ENCODE results near the gene RSPH10B. TPM values are rescaled to one million over a fixed set of nuclear protein-coding genes. Genes with fewer than 3 reads are reported as not detected.
"Not testable (repeated sequence)": the region's sequence is repeated elsewhere in the genome, so short reads cannot be mapped to it uniquely, and the experiment has no call there.

RSPH10B gene
- total and polyA plus RNA-seq, 5 experiments from 2014 or later, result 0.81 TPM; not detected in 4

DNA sequence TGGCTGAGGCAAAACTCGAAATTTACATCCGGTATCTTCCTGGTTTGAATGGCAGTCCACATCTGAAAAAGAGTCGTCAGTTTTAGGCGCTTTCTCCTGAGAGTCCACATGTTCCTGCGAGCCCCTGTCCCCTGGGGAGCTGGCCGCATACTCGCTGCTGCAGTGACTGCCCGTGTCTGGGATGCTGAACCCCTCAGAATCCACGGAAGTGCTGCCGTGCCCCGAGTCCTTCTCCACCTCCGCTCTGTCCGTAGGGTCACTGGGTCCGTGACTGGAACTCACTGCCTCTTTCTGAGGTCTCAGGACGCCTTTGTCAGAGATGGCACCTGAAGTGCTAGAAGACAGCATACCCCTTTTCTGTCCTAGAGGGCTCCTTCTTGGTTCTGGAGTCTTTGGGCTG lies 16.6 kb upstream of the RSPH10B start:
- Mint-ChIP-seq H3K36me3 (peaks cover 0 to 63% (median 7%) of the 10 kb centered on the region in 3 donors), H3K27ac (peak overlapping the region in 1 of 10 donors; percentile 33)
- DNase-seq, H3K9me3 Mint-ChIP-seq, H3K4me3 Mint-ChIP-seq, H3K4me1 Mint-ChIP-seq, POLR2A ChIA-PET, ATAC-seq, H3K27me3 Mint-ChIP-seq: not testable (repeated sequence)

GRCh38 chr7:5979680-5980314 lies 9.3 kb upstream of the RSPH10B start:
- H3K4me3 Mint-ChIP-seq, H3K4me1 Mint-ChIP-seq, H3K27ac Mint-ChIP-seq, DNase-seq, H3K9me3 Mint-ChIP-seq, H3K27me3 Mint-ChIP-seq, ATAC-seq, POLR2A ChIA-PET: not testable (repeated sequence)
- peaks cover 0 to 32% (median 1%) of the 10 kb centered on the region in 3 donors for H3K36me3 Mint-ChIP-seq

- POLR2A ChIA-PET, DNase-seq, H3K4me3 Mint-ChIP-seq, ATAC-seq, H3K27me3 Mint-ChIP-seq, H3K27ac Mint-ChIP-seq, H3K4me1 Mint-ChIP-seq, H3K36me3 Mint-ChIP-seq, H3K9me3 Mint-ChIP-seq: not testable (repeated sequence)
Observed at GRCh38 chr7:5973580-5973979, 3.1 kb upstream of the RSPH10B start.

- H3K36me3 Mint-ChIP-seq, DNase-seq, POLR2A ChIA-PET, H3K4me1 Mint-ChIP-seq, ATAC-seq, H3K27ac Mint-ChIP-seq, H3K9me3 Mint-ChIP-seq, H3K4me3 Mint-ChIP-seq, H3K27me3 Mint-ChIP-seq: not testable (repeated sequence)
Observed at GRCh38 chr7:5963810-5964209, 6.7 kb downstream of the RSPH10B start.

GRCh38 chr7:5963205-5963604 lies 7.3 kb downstream of the RSPH10B start:
- not testable (repeated sequence) for ATAC-seq

GRCh38 chr7:5934945-5935450 lies 35.5 kb downstream of the RSPH10B start:
- DNase-seq, H3K27me3 Mint-ChIP-seq, H3K4me3 Mint-ChIP-seq, H3K9me3 Mint-ChIP-seq, POLR2A ChIA-PET, H3K36me3 Mint-ChIP-seq, ATAC-seq, H3K4me1 Mint-ChIP-seq, H3K27ac Mint-ChIP-seq: not testable (repeated sequence)

More at GRCh38 chr7:5963205-5963604, 7.3 kb downstream of the RSPH10B start:
- POLR2A ChIA-PET, H3K27ac Mint-ChIP-seq, H3K36me3 Mint-ChIP-seq, H3K4me1 Mint-ChIP-seq, H3K27me3 Mint-ChIP-seq, DNase-seq, H3K9me3 Mint-ChIP-seq, H3K4me3 Mint-ChIP-seq: not testable (repeated sequence)

DNA sequence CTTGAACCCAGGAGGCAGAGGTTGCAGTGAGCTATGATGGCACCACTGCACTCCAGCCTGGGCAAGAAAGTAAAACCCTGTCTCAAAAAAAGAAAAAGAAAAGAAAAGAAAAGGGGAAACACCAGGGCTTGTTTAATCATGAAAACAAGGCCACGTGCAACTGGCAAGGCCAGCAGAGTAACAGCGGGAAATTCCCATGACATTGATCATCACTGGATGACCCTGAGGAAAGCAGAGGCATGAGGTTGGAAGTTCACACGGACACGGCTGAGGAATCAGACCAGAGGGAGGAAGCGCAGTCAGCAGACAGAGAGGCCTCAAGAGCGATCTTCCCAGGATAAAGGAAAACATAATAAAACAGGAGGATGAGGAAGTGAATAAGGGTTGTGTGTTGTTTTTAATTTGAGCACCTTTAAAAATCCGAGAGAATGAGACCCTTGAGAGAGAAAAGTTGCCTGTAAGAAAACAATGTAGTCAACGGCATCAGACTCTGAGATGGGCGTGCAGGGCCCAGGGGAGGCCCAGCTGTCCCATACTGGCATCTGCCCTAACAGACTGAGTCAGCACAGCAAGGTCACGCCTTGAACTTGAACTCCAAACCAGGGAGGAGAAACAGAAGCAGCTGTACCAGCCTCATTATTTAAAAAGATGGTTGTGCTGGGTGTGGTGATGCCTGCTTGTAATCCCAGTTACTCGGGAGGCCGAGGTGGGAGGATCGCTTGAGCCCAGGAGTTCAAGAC lies 38.4 kb downstream of the RSPH10B start:
- H3K4me1 Mint-ChIP-seq, POLR2A ChIA-PET, H3K9me3 Mint-ChIP-seq, H3K27me3 Mint-ChIP-seq, H3K4me3 Mint-ChIP-seq, ATAC-seq, H3K36me3 Mint-ChIP-seq, DNase-seq, H3K27ac Mint-ChIP-seq: not testable (repeated sequence)

DNA sequence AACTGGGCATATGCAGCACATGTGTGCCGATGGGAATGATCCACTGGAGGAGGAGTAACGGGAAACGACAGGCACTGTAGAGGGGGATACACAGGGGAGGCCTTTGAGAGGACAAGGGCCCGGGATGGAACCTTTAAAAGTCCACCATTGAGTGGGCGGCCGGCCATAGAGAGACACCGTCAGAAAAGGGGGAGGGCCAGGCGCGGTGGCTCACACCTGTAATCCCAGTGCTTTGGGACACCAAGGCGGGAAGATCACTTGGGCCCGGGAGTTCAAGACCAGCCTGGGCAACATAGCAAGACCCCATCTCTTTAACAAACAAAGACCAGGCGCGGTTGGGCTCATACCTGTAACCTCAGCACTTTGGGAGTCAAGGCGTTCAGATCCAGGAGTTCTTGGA lies 39.2 kb downstream of the RSPH10B start:
- H3K36me3 Mint-ChIP-seq, H3K4me1 Mint-ChIP-seq, H3K4me3 Mint-ChIP-seq, POLR2A ChIA-PET, ATAC-seq, H3K9me3 Mint-ChIP-seq, H3K27me3 Mint-ChIP-seq, H3K27ac Mint-ChIP-seq, DNase-seq: not testable (repeated sequence)

DNA sequence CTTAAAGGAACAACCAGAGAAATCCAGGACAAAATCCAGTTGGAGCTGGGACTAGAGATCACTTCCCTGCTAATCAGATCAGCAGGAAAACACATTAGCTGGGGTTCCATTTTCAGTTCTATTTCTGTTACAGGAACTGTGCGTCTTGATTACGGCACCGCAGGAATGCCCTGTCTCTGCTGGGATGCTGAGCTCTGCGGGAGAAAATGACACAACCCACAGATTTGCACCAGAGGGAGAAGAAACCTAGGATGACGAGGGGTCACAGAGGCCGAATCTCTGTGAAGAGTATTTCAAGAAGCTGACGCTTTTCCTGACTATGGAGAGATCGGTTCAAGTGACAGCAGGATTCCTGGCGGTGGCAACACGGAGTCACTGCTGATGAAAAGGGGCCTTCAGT lies 40.2 kb downstream of the RSPH10B start:
- ATAC-seq, POLR2A ChIA-PET, H3K4me3 Mint-ChIP-seq, H3K9me3 Mint-ChIP-seq, H3K4me1 Mint-ChIP-seq, H3K36me3 Mint-ChIP-seq, H3K27me3 Mint-ChIP-seq, DNase-seq, H3K27ac Mint-ChIP-seq: not testable (repeated sequence)

- POLR2A ChIA-PET, H3K36me3 Mint-ChIP-seq, ATAC-seq, H3K9me3 Mint-ChIP-seq, H3K4me3 Mint-ChIP-seq, H3K27me3 Mint-ChIP-seq, DNase-seq, H3K4me1 Mint-ChIP-seq, H3K27ac Mint-ChIP-seq: not testable (repeated sequence)
Observed at GRCh38 chr7:5926263-5926870, 44.1 kb downstream of the RSPH10B start.

DNA sequence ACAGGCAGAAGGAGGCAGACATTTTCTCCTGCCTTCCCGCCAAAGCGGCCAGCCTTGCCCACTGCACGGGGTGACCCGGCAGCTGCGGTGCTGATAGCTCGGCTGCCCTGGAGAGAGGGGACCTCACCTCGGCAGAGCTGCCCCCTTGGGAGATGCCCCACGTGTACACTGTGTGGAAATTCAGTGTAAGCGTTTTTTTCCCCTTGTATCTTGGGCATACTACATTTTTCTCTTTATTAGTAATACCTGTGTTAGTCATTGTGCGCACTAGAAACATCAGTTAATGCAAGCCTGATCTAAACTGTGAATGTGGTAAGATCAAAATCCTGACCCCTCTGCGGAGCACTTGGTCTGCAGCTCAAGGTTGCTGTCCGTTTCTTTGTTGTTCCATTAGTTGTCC lies 45.9 kb downstream of the RSPH10B start:
- H3K9me3 Mint-ChIP-seq, H3K27ac Mint-ChIP-seq, H3K36me3 Mint-ChIP-seq, H3K4me1 Mint-ChIP-seq, DNase-seq, H3K4me3 Mint-ChIP-seq, ATAC-seq, H3K27me3 Mint-ChIP-seq, POLR2A ChIA-PET: not testable (repeated sequence)

DNA sequence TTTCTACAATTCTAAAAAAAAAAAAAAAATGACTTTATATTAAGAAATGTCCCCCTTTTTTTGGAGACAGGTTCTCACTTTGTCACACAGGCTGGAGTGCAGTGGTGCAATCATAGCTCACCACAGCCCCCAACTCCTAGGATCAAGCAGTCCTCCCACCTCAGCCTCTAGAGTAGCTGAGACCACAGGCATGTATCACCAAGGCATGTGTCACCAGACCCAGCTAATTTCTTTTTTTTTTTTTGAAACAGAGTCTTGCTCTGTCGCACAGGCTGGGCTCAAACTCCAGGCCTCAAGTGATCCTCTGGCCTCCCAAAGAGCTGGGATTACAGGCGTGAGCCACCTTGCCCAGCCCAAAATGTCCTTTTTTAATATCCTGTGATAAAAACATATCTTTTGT lies 46.3 kb downstream of the RSPH10B start:
- H3K4me1 Mint-ChIP-seq, H3K36me3 Mint-ChIP-seq, H3K4me3 Mint-ChIP-seq, POLR2A ChIA-PET, H3K27ac Mint-ChIP-seq, H3K27me3 Mint-ChIP-seq, H3K9me3 Mint-ChIP-seq, ATAC-seq, DNase-seq: not testable (repeated sequence)

DNA sequence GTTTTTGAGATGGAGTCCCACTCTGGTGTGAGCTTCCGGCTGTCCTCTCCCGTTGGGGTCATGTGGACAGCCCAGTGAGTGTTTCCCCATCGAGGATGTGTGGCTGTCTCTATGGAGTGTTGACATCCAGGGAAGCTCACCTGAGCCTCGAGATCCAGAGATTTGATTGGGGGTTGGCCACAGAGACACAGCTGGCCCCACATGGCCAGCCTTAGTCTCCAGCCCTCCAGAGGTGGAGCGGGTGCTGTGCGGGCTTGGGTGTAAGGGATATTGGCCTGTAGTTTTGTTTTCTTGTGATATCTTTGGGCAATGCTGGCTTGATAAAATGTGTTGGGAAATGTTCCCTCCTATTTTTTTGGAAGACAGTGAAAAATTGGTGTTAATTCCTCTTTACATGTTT lies 54.0 kb downstream of the RSPH10B start:
- H3K27ac Mint-ChIP-seq, H3K9me3 Mint-ChIP-seq, ATAC-seq, H3K27me3 Mint-ChIP-seq, DNase-seq, H3K4me1 Mint-ChIP-seq, POLR2A ChIA-PET, H3K4me3 Mint-ChIP-seq: not testable (repeated sequence)
- peaks cover 0 to 12% (median 0%) of the 10 kb centered on the region in 3 donors for H3K36me3 Mint-ChIP-seq

Measured in naive thymus-derived CD8-positive, alpha-beta T cell (primary cell).